Kidney epithelial cell (primary cell): ENCODE results near the gene RGS14. TPM values are rescaled to one million over a fixed set of nuclear protein-coding genes. Genes with fewer than 3 reads are reported as not detected.

Source experiments
- DNase-seq: peaks from one replicate; pipeline ENCODE4 v3.0.0-alpha.2; 2010; ENCODE audit warnings: low read depth
- H3K27me3 ChIP-seq: 2 replicates; pipeline ENCODE4 v1.6.0; 2011; ENCODE audit warnings: low read length; ENCODE audit not compliant: control insufficient read depth, insufficient read depth
- H3K36me3 ChIP-seq: 2 replicates; pipeline ENCODE4 v1.5.1; 2011; ENCODE audit warnings: low read length; ENCODE audit not compliant: control insufficient read depth, insufficient read depth
- H3K4me3 ChIP-seq: 2 replicates; pipeline ENCODE4 v1.5.1; 2011; ENCODE audit warnings: low read depth, mild to moderate bottlenecking, control low read depth, low read length
- total RNA-seq: library from RNA; depleted of rRNA; stranded (reverse); fragments of >200 nt; gene quantifications from 2 replicates; pipeline ENCODE4 v1.2.3, GENCODE V29; 2015
- TF ChIP-seq, protein P1 (sequence below): IDR thresholded peaks from 2 replicates; pipeline ENCODE4 v1.5.1; 2011; ENCODE audit warnings: mild to moderate bottlenecking, moderate library complexity, low read length, control low read depth, inconsistent platforms; ENCODE audit not compliant: insufficient read depth, poor library complexity, severe bottlenecking

RGS14 gene, protein sequence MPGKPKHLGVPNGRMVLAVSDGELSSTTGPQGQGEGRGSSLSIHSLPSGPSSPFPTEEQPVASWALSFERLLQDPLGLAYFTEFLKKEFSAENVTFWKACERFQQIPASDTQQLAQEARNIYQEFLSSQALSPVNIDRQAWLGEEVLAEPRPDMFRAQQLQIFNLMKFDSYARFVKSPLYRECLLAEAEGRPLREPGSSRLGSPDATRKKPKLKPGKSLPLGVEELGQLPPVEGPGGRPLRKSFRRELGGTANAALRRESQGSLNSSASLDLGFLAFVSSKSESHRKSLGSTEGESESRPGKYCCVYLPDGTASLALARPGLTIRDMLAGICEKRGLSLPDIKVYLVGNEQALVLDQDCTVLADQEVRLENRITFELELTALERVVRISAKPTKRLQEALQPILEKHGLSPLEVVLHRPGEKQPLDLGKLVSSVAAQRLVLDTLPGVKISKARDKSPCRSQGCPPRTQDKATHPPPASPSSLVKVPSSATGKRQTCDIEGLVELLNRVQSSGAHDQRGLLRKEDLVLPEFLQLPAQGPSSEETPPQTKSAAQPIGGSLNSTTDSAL
- total RNA-seq = 14.5 and 22.9 TPM in 2 replicates

DNA sequence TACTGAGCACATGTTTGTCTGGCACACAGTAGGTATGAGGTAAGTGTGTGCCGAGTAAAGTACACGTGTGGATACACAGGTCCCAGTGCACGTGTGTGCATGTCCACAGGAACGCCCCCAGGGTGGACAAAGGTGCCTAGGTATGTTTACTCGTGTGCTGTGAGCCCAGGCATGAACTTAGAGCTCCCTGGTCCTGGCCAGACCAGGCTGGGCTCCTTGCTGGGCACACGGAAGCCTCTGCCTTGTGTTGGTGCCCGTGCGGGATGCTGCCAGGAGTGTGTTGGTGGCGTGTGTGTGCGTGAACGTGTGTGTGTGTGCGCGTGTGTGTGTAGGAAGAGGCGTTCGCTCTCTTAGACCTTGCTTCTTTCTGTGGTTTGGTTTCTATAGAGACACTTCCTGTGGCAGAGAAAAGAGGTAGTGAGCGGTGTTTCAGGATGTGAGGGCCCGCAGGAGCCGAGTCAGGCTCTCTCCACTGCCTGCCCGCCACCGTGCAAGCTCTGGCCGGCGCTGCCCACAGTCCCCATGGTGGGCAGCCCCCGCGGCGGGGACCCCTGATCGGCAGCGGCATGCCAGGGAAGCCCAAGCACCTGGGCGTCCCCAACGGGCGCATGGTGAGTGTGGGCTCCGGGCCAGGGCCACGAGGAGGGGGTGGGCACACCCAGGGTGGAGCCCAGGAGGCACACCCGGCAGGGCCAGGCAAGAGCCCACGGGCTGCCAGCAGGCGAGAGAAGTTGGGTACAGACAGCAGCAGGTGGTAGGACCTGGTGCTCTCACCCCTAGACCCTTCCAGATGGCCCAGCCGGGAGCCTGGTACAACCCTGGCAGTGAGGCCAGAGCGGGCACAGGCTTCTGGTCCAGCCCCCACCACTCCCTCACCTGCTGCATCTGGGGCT lies at the start of gene RGS14:
Gene RGS14 (plus strand): TSS at position 466 of the 893 bp plus-strand sequence. CDS start 101 bp downstream, at position 567.
- TF ChIP-seq, protein P1, sequence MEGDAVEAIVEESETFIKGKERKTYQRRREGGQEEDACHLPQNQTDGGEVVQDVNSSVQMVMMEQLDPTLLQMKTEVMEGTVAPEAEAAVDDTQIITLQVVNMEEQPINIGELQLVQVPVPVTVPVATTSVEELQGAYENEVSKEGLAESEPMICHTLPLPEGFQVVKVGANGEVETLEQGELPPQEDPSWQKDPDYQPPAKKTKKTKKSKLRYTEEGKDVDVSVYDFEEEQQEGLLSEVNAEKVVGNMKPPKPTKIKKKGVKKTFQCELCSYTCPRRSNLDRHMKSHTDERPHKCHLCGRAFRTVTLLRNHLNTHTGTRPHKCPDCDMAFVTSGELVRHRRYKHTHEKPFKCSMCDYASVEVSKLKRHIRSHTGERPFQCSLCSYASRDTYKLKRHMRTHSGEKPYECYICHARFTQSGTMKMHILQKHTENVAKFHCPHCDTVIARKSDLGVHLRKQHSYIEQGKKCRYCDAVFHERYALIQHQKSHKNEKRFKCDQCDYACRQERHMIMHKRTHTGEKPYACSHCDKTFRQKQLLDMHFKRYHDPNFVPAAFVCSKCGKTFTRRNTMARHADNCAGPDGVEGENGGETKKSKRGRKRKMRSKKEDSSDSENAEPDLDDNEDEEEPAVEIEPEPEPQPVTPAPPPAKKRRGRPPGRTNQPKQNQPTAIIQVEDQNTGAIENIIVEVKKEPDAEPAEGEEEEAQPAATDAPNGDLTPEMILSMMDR = no peak
- DNase-seq = no peak
- Histone ChIP-seq H3K27me3 (peaks cover 2% of the 10 kb centered on the region), H3K36me3 (no peaks in the 10 kb centered on the region), H3K4me3 (no peak within 1 kb of the TSS)

DNA sequence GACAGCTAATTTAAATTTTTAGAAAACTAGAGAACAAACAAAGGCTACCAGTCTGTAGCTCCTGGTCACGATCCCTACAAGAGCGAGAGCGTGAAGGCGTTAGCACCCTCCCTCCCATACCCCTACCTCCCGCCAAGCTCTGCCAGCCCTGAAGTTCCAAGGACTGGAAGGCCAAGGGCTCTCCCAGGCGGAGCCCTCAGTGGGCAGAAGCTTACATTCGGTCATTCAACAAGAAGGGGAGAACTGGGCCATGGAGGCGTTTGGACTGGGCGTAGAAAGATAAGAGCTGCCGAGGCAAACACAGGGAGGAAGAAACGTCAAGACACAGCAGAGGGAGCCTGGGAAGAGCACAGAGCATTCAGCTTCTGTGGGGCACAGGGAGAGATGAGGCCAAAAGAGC lies 49.0 kb upstream of the RGS14 start:
- TF ChIP-seq, protein P1 = no peak
- Histone ChIP-seq H3K36me3 (peaks cover 1% of the 10 kb centered on the region), H3K4me3 (no peak overlapping the region), H3K27me3 (no peaks in the 10 kb centered on the region)
- no peak for DNase-seq

DNA sequence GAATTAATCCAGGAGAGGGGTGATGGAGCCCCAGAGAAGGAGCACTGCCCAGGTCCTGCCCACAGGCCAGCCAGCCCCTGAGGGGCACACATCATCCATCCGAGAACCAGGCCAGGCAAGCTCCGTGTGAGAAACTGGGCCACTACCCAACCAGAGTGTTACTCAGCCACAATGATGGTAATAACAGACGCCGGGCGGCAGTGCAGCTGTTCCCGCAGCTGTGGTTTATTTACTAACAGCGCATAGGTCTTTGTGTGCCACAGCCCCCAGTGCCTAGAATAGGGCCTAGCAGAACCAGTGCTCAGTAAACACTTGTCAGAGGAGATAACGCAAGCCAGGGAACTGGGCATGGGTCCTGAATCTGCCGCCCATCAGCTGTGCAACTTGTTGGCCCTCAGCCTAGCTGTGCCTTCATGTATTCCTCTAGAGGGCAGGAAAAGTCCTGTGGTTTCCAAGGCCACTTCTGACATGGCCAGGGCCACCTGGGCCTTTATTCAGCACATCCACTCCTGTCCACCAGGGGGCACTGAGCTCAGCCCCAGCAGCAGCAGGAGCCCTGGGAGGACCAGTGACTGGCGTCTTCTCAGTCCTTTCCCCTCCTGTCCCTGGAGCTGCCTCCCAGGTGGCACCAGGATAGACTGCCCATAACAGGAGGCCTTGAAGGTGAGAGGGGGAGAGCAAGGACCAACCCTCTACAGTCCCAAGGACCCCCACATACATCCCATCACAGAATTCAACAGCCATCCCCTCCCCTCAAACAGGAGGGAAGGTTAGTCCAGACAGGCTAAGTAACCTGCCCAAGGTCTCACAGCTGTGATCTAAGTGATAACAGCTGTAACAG lies 48.2 kb upstream of the RGS14 start:
- Histone ChIP-seq H3K27me3 (no peaks in the 10 kb centered on the region), H3K4me3 (no peak overlapping the region), H3K36me3 (peaks cover 1% of the 10 kb centered on the region)
- TF ChIP-seq, protein P1 = peak; percentile 96
- DNase-seq = no peak

DNA sequence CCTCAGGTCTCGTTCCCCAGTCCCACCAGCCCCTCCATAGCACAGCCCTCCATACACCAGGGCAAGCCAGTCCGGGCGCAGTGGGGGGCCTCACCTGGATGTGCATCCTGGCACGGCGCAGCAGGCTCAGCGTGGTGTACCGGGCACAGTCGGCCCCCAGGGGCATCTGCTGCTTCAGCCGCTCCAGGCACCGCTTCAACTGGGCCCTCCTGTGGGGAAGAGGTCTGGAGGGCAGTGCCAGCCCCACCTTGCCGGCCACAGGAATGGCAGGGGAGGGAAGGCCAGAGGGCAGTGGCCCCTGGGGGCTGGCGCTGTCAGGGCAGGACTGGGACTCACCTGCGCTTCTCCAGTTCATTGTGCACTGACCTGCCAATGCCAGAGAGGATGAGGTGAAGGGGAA lies 47.4 kb upstream of the RGS14 start:
- no peak for DNase-seq
- no peaks in the 10 kb centered on the region for H3K27me3 ChIP-seq
- peak overlapping the region; percentile 46 for H3K4me3 ChIP-seq
- H3K36me3 ChIP-seq = peaks cover 1% of the 10 kb centered on the region
- TF ChIP-seq, protein P1 = no peak

DNA sequence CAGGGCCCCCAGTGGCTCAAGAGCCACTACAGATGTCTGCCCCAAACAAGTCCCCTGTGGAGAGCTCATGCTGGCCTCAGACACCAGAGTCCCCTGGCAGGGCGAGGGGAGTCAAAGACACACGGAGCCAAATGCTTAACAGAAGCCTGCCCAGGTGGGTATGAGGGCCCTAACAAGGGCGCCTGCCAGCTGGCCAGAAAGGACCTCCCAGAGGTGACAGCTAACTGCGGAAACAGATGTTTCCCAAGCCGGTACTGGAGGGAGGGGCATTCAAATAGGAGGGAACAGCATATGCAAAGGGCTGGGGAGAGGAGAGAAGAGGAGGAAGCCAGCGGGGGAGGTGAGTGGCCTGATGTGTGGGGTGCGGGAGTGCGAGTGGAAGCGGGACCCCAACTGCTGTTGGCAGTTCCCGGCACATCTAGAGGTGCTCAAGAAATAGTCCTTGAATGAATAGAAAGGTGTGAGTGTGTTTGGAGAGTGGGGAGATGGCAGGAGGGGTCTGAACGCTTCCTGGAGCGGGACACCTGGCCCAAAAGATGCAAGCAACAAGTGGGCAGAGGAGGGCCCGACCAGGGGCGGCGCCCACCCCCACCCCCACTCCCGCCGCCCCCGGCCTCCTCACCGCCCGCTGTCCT lies 46.9 kb upstream of the RGS14 start:
- H3K4me3 ChIP-seq = peak overlapping the region; percentile 46
- H3K36me3 ChIP-seq = no peaks in the 10 kb centered on the region
- TF ChIP-seq, protein P1 = no peak
- DNase-seq = no peak
- no peaks in the 10 kb centered on the region for H3K27me3 ChIP-seq
